IMR-90 (cell line): ENCODE results near the gene EFEMP2. TPM values are rescaled to one million over a fixed set of nuclear protein-coding genes. Genes with fewer than 3 reads are reported as not detected.

Experiments used
- ATAC-seq: fragments of 200-7000 bp; cut with Tn5 transposase; 2 replicates; pipeline ENCODE4 v1.9.1; 2020; ENCODE audit warnings: low read depth, mild to moderate bottlenecking, moderate library complexity
- BruUV-seq: library from RNA; stranded (reverse); fragments of 400-500 nt; replicated peaks from 2 replicates; lab custom pipeline; 2021; lab: Mats Ljungman, UMichigan
- CTCF ChIA-PET: fragments of 300-600 bp; formaldehyde crosslinking; extraction: SDS; loops from one replicate; lab custom pipeline; 2021; ENCODE audit warnings: antibody characterized with exemption; lab: Yijun Ruan, JAX
- POLR2A ChIA-PET: fragments of 300-600 bp; sonication (Branson Sonifier 250); formaldehyde crosslinking; loops from one replicate; lab custom pipeline; 2022; ENCODE audit warnings: antibody characterized with exemption; ENCODE audit not compliant: unreplicated experiment; lab: Charles Lee
- DNase-seq: peaks from one replicate; pipeline ENCODE4 v3.0.0; 2013
- H2AFZ ChIP-seq: replicated peaks from 2 replicates; pipeline ENCODE3; 2013; ENCODE audit warnings: low read length, mild to moderate bottlenecking; ENCODE audit not compliant: poor library complexity
- H2AK5ac ChIP-seq: 2 replicates; pipeline ENCODE4 v1.6.1; 2013; ENCODE audit warnings: low read depth, low read length, inconsistent platforms
- H2AK9ac ChIP-seq: replicated peaks from 2 replicates; pipeline ENCODE3; 2013; ENCODE audit warnings: mild to moderate bottlenecking, low read depth, low read length, moderate library complexity; ENCODE audit not compliant: poor library complexity
- H2BK120ac ChIP-seq: 2 replicates; pipeline ENCODE4 v1.6.1; 2013; ENCODE audit warnings: low read depth, low read length, inconsistent platforms
- H2BK15ac ChIP-seq: 3 replicates; pipeline ENCODE4 v1.6.1; 2013; ENCODE audit warnings: low read depth, low read length, inconsistent platforms
- H2BK20ac ChIP-seq: 2 replicates; pipeline ENCODE4 v1.6.1; 2013; ENCODE audit warnings: low read depth, mild to moderate bottlenecking, inconsistent platforms, low read length, moderate library complexity
- H2BK5ac ChIP-seq: 2 replicates; pipeline ENCODE4 v1.6.1; 2013; ENCODE audit warnings: mild to moderate bottlenecking, low read depth, low read length, inconsistent platforms; ENCODE audit not compliant: poor library complexity, severe bottlenecking
- H3K14ac ChIP-seq: replicated peaks from 2 replicates; pipeline ENCODE4 v1.6.1; 2013; ENCODE audit warnings: low read depth, low read length, inconsistent platforms
- H3K18ac ChIP-seq: 2 replicates; pipeline ENCODE4 v1.6.1; 2013; ENCODE audit warnings: low read depth, low read length, control low read depth
- H3K23ac ChIP-seq: 2 replicates; pipeline ENCODE4 v1.6.1; 2013; ENCODE audit warnings: low read depth, low read length, inconsistent platforms
- H3K27ac ChIP-seq: 2 replicates; pipeline ENCODE4 v1.5.1; 2013; ENCODE audit warnings: mild to moderate bottlenecking, control low read depth, low read length; ENCODE audit not compliant: insufficient read depth
- H3K27me3 ChIP-seq: 2 replicates; pipeline ENCODE4 v1.6.1; 2013; ENCODE audit warnings: low read length; ENCODE audit not compliant: control insufficient read depth, insufficient read depth
- H3K36me3 ChIP-seq: 2 replicates; pipeline ENCODE4 v1.6.1; 2013; ENCODE audit warnings: low read length, mixed read lengths; ENCODE audit not compliant: control insufficient read depth, insufficient read depth
- H3K4ac ChIP-seq: 2 replicates; pipeline ENCODE4 v1.6.1; 2013; ENCODE audit warnings: low read depth, low read length, inconsistent platforms
- H3K4me1 ChIP-seq: 2 replicates; pipeline ENCODE4 v1.6.1; 2013; ENCODE audit warnings: low read length, mixed read lengths; ENCODE audit not compliant: control insufficient read depth, insufficient read depth
- H3K4me2 ChIP-seq: 2 replicates; pipeline ENCODE4 v1.6.1; 2013; ENCODE audit warnings: low read depth, mild to moderate bottlenecking, control low read depth, low read length, moderate library complexity
- H3K4me3 ChIP-seq: 2 replicates; pipeline ENCODE4 v1.5.1; 2013; ENCODE audit warnings: low read depth, mild to moderate bottlenecking, control low read depth, low read length, moderate library complexity; ENCODE audit not compliant: insufficient read depth
- H3K56ac ChIP-seq: 2 replicates; pipeline ENCODE4 v1.6.1; 2013; ENCODE audit warnings: low read length, inconsistent platforms; ENCODE audit not compliant: insufficient read depth; ENCODE audit errors: extremely low read depth
- H3K79me1 ChIP-seq, 2 experiments: 2 replicates each; pipeline ENCODE4 v1.6.1; 2013; ENCODE audit warnings: low read length in 2 of 2, inconsistent platforms in 1 of 2, low read depth in 1 of 2
- H3K9ac ChIP-seq: 2 replicates; pipeline ENCODE4 v1.6.1; 2013; ENCODE audit warnings: low read depth, low read length, control low read depth
- H3K9me1 ChIP-seq: 2 replicates; pipeline ENCODE4 v1.6.1; 2013; ENCODE audit warnings: low read length, inconsistent platforms; ENCODE audit not compliant: insufficient read depth
- H3K9me3 ChIP-seq: 2 replicates; pipeline ENCODE4 v1.6.1; 2013; ENCODE audit warnings: low read length; ENCODE audit not compliant: control insufficient read depth, insufficient read depth
- H4K20me1 ChIP-seq: 2 replicates; pipeline ENCODE4 v1.6.1; 2013; ENCODE audit warnings: low read length, inconsistent platforms; ENCODE audit not compliant: insufficient read depth
- H4K5ac ChIP-seq: 2 replicates; pipeline ENCODE4 v1.6.1; 2013; ENCODE audit warnings: mild to moderate bottlenecking, low read depth, low read length, control low read depth
- H4K8ac ChIP-seq, 2 experiments: 2 replicates each; pipeline ENCODE4 v1.6.1; 2013; ENCODE audit warnings: low read depth in 2 of 2, low read length in 2 of 2, control low read depth in 1 of 2, inconsistent platforms in 1 of 2
- H4K91ac ChIP-seq: 2 replicates; pipeline ENCODE4 v1.6.1; 2013; ENCODE audit warnings: low read depth, low read length, inconsistent platforms; ENCODE audit not compliant: insufficient read depth
- CEBPB ChIP-seq: IDR thresholded peaks from 2 replicates; pipeline ENCODE4 v1.6.1; 2012; ENCODE audit warnings: low read depth, low read length, improper control_type of control experiment
- FOS ChIP-seq: fragments of 150-350 bp; IDR thresholded peaks from 2 replicates; pipeline ENCODE4 v1.6.1; 2016; ENCODE audit warnings: low read depth, low read length
- WGBS, 2 experiments: methylation state at CpG; one replicate each; pipeline versions ENCODE4 v1.1.5 to v1.1.7; 2013; ENCODE audit warnings: missing lambda C conversion rate in 2 of 2; ENCODE audit not compliant: insufficient read length in 1 of 2; ENCODE audit errors: extremely low coverage in 2 of 2; 5-methylcytosine and 5-hydroxymethylcytosine counted together
- dilution Hi-C: fragments of 300-500 bp; cut with HindIII; formaldehyde crosslinking; loops from one replicate; pipeline ENCODE4 v1.14.3; 2018; ENCODE audit warnings: low sequenced_read_pairs; ENCODE audit not compliant: unreplicated experiment
- in situ Hi-C: fragments of 300-500 bp; cut with MboI; formaldehyde crosslinking; loops from 3 replicates; pipeline ENCODE4 v1.14.3; 2019; ENCODE audit warnings: low sequenced_read_pairs, inconsistent platforms, mixed read lengths
- intact Hi-C: fragments of 100-400 bp; cut with micrococcal nuclease; formaldehyde crosslinking; loops from 2 replicates; pipeline ENCODE4 v1.10.0; 2022
- polyA plus RNA-seq, 3 experiments: library from polyadenylated mRNA; depleted of rRNA; stranded (reverse); fragments of >200 nt; gene quantifications; 2 replicates each; pipeline ENCODE4 v1.2.3, GENCODE V29; 2012; ENCODE audit warnings: low replicate concordance in 1 of 3
- total RNA-seq: library from RNA; depleted of rRNA; stranded (reverse); fragments of >200 nt; gene quantifications from 2 replicates; pipeline ENCODE4 v1.2.3, GENCODE V29; 2012

EFEMP2 gene
- total and polyA plus RNA-seq, 2 of the 4 experiments (the other 2 are of a cell fraction) = 62.7 to 431 TPM

GRCh38 chr11:65855927-65856363 lies 16.7 kb downstream of the EFEMP2 start:
- no peak overlapping the region for H3K18ac ChIP-seq
- H3K4me1 ChIP-seq = peaks cover 9% of the 10 kb centered on the region
- no peak overlapping the region for H2BK15ac ChIP-seq
- 0 out of 2 replicates have a peak overlapping the region, but pooled peaks have one; percentile 10 for H2AK5ac ChIP-seq
- H3K36me3 ChIP-seq = peaks cover 57% of the 10 kb centered on the region
- no peak overlapping the region for H2BK20ac ChIP-seq
- WGBS, 2 experiments = 86% methylated on average over 8 of the region's 15 CpGs; no CpG with 5 or more reads in 1 of the 2 experiments
- H3K27ac ChIP-seq = no peak overlapping the region
- no peak overlapping the region for H3K56ac ChIP-seq
- TF ChIP-seq FOS = no peak
- peak; percentile 72 for TF ChIP-seq CEBPB
- no peak overlapping the region for H4K91ac ChIP-seq
- ChIA-PET CTCF (no interaction called here), POLR2A (no interaction called here)
- in situ Hi-C loops (no loop called here), dilution Hi-C loops (no loop called here), intact Hi-C loops (no loop called here)
- no peaks in the 10 kb centered on the region for H3K27me3 ChIP-seq
- no peak overlapping the region for H4K5ac ChIP-seq
- ATAC-seq = no peak
- no peak overlapping the region for H2BK5ac ChIP-seq
- no peak overlapping the region for H2BK120ac ChIP-seq
- H3K4ac ChIP-seq = no peak overlapping the region
- peak overlapping the region; percentile 21 for H3K23ac ChIP-seq
- BruUV-seq = no TSS peak
- peak overlapping the region; percentile 77; the same call in 1 of the 2 replicates for H3K9ac ChIP-seq
- peaks cover 73% of the 10 kb centered on the region for H4K20me1 ChIP-seq
- peak overlapping the region; percentile 89 for H3K4me3 ChIP-seq
- peak overlapping the region; percentile 20 for H2AK9ac ChIP-seq
- H3K14ac ChIP-seq = no peak overlapping the region
- H3K9me3 ChIP-seq = no peaks in the 10 kb centered on the region
- H4K8ac ChIP-seq = no peak overlapping the region
- H3K9me1 ChIP-seq = peaks cover 33% of the 10 kb centered on the region
- H3K79me1 ChIP-seq = peaks cover 20 to 69% of the 10 kb centered on the region in 2 experiments
- no peak for DNase-seq
- H2AFZ ChIP-seq = no peak overlapping the region
- H3K4me2 ChIP-seq = peak overlapping the region; percentile 81; the same call in 1 of the 2 replicates
